NCI-H524 treated with DMSO at 0.1 percent for 48 hours (cell line): ENCODE results near the gene FAM13A.
A peak's percentile ranks its signal among the peaks of the same experiment; 100 is the strongest.

Experiments used
- DNase-seq: peaks from one replicate; lab custom pipeline; 2025; lab: John Stamatoyannopoulos, UW

Gene FAM13A

GRCh38 chr4:88841635-88842034, 215.3 kb downstream of the FAM13A start:
- DNase-seq: no peak

DNA sequence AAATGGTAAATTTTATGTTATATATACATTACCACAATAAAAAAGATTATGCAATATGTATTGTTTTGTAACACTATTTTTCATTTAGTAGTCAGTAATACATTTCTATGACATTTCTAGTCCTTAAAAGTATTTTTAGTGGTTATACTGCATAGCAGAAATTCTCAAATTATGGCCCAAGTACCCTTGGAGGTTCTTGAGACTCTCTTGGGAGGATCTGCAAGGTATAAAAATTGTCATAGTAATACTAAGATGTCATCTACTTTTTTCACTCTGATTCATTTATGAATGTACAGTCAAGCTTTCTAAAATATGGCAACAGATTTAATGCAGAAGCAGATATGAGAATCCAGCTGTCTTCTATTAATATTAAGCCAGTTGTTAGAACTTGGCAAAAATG, 220.8 kb downstream of the FAM13A start:
- DNase-seq: no peak

DNA sequence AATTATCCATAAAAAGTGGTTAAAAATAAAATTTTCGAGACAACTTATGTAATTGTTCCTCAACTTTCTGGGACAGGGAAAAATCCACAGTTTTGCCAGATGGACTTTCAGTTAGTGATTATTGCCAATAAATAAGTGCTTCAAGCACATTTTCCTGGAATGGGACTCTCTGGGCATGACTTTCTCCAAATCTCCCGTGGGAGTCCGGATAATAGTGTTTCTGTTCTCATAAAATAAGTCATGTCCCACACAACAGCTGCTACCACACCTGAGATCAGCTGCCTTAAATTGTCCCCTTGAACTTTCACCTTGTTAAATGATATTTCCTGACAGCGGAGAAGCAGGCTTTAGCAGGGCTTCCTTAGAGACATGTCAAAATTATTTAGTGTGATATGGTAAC, 226.0 kb downstream of the FAM13A start:
- DNase-seq: no peak

DNA sequence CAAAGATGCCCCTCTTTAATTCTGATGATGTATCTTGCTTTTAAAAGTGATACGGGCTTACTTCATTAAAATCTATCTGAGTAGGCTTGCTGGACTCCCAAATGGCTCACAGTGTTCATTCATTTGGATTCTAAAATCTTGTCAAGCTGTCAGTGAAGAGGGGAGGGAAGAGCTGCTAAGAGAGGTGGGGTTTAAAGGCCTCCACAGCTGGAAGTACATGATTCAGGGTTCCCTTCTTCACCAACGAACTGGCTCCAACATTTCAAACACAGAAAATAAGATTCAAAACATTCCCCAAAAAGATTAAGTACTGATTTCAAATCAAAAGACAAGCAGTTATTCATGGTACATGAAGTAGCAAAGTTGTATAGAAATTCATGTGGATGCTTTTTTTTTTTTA, 226.4 kb downstream of the FAM13A start:
- no peak for DNase-seq

DNA sequence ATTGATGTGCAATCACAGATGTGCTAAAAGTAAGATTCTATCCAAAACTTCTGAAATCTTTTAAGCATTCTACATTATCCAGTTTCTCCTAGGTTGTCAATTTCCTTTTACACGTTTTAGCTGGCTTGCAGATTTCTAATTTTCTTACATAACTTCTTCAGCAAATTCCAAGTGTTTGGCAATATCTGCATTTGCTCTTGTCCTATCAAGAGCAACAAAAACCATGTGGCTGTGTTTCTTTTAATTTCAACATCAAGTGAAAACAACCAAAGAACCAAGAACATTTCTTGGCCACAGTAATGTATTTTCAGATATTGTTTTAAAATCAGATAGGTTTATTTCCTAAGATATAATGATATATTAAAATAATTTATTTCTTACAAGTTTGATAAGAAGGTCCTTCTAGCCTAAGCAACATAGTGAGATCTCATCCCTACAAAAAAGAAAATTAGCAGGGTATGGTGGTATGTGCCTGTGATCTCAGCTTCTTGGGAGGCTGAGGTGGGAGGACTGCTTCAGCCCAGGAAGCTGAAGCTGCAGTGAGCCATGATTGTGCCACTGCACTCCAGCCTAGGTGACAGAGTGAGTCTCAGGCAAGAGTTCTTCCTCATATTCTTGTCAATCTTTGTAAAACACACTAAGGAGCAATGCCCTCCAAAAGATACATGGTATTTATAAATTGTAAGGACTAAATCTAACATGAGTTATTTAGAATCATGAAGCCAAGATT, 228.0 kb downstream of the FAM13A start:
- DNase-seq: no peak

GRCh38 chr4:88827442-88827841, 229.5 kb downstream of the FAM13A start:
- DNase-seq: no peak

DNA sequence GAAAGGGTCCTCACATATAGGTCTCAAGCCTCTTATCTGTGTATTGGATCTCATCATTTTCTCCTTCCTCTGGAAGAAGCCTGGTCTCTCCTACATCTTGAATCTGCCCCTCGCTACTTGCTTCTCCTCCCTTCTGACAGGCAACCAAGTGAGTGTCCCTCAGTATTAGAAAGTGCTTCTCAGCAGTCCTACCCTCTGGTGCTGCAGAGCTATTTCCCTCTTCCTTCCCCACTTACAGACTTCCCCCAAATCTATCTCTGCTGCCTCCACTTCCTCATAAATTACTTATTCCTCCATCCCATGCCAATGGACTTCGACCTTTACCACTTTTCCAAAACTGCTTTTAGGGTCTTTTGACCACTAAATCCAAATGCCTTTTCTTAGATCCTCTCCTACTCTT, 230.2 kb downstream of the FAM13A start:
- DNase-seq: no peak

DNA sequence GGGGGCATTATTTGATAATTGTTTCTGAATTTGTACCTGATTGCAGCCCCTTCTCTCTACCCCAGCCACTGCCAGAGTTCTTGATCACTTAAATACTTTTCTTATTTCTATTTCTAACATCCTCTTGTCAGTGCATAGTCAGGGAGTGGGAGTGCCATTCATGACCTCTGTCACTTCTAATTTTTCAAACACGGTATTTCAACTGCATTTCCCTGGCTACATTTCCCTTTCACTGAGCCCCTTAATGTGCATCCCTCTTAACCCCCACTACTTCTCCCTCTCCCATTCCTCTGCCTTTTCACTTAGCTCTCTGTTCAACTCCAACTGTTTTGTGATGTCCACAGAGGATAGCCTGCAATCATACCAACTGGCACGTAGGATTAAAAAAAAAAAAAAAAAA, 231.1 kb downstream of the FAM13A start:
- no peak for DNase-seq

GRCh38 chr4:88823058-88823919, 233.7 kb downstream of the FAM13A start:
- no peak for DNase-seq

- no peak for DNase-seq
Measured at GRCh38 chr4:88822034-88822789, 234.8 kb downstream of the FAM13A start.

DNA sequence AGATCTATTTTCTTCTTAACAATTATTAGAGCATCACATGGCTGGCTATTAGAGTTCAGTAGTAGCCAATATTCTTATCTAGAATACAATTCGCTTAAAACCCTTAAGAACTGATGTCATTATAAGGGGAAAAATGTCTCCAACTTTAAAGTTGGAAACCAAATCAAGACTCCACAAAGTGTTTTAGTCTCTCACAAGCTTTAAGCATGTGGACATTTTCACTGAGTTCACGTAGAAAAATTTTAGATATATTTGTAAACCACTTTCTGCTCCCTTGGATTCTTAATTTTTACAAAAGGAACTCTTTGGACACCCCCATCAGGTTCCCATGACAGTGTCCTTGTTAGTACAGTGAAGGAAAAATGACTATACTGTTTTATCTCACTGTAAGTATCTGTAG, 235.5 kb downstream of the FAM13A start:
- no peak for DNase-seq

DNA sequence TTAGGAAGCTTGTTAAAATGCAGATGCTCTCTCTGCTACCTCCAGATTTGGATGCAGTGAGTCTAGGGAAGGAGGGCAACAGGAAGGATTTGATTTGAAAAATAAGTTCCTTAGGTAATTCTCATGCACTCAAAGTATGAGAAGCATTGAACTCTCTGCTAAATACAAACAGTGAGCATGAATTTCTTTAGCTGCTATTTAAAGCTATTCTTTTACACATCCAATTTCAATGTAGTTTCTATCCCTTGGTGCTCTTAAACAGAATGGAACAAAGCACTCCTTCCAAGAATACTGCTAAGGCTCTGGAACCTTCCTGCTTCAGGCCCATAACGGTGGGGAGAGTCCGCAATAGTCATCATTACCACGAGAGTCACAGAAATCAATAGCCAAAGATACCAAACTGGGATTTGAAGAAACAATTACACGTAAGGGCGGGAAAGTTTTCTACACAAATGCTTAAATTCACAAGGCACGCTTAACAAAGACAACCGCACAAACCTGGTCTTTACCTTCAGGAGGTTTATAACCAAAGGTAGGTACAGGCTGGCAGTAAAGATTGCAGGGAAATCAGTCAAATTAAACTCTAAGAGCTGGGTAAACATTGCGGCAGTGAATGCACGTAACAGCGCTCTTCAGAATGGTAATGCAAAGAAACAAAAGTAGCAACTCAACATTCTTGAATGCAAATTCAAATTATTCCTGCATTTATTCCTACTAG, 236.1 kb downstream of the FAM13A start:
- DNase-seq: no peak

GRCh38 chr4:88819818-88820697, 236.9 kb downstream of the FAM13A start:
- DNase-seq: peak; percentile 89

DNA sequence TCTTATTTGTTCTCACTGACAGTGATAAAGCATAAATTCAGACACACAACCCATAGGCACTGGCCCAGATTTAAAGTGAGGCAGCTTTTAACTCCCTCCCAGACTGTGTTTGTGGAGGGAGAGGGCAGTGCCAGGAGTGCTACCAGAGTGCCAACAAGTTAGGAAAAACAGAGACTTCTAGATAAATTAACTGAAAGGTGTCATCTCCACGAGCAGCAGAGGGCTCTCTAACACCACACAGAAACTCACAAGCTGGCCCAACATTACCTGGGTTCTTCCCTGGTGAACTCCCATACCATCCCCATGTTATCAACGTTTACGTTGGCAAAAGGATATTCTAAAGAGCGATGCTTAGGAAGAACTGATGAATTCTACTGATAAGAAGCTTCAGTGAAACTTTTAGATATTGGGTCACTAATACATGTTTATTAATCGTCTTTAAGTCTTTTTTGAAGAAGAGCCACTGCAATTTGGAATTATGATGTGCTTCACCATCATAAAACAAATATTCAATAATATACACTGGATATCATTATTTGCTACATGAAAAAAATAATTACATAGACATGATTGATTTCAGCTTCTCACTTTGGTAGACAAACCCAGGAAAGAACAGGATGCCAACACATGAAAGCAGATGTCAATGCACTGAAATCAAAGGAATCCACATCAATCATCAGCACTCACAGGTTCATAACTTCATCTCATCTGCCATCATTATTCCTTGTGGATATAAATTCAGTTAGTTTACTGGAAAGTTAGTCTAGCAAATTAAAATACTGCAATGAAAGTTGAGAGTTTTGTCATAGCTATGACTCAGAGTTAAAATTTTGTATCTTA, 238.1 kb downstream of the FAM13A start:
- DNase-seq: no peak

GRCh38 chr4:88817740-88818139, 239.2 kb downstream of the FAM13A start:
- DNase-seq: no peak

DNA sequence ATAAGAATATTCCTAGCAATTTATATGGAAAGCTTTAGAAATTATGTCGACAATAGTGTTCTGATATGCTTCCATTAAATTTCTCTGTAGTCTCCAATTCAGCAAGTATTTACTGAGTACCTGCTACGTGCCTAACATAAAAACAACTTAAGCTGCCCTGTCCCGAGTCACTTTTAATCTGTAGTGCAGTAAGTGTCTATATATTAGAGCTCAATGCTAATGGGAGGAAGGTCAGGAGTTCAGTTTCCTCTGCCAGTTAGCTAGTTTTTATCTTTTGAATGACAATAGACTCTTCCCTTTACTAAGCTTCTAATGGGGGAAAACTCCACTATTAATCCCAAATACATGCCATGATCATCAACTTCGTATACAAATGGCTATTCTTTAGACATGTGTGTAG, 240.6 kb downstream of the FAM13A start:
- no peak for DNase-seq

DNA sequence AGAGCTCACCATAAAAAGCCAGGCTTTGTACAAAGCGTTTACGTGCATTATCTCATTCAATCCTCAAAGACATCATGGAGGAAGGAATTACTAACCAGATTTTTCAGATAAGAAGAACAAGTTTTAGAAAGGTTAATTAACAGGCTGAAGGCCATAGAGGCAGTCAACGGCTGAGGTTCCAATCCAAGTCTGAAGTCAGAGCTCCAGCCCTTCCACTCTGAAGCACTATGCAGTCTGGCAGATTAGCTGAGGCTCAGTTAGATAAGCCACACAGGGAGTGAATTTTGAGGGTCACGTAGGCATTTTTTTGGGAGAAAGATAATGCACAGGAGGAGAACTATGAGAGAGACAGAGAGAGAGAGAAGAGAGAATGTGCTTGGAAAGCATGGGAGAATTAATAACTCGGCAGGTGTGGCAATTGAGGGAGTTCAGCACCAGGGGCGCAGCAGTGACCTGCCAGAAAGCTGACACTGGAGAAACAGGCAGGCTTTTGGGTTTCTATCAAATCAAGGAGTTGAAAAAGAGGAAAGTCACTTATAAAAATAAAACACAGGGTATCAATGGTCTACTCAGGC, 242.9 kb downstream of the FAM13A start:
- no peak for DNase-seq

- DNase-seq: no peak
Measured at GRCh38 chr4:88813013-88813412, 244.0 kb downstream of the FAM13A start.

GRCh38 chr4:88812420-88812819, 244.6 kb downstream of the FAM13A start:
- no peak for DNase-seq

- DNase-seq: no peak
Measured at GRCh38 chr4:88811904-88812303, 245.1 kb downstream of the FAM13A start.
